ENCODE data around the gene CERS2.

GRCh38 chr1:150981177-150981804, 6.7 kb upstream of the CERS2 start:
- no peak for TF ChIP-seq CTCF (IDR thresholded peaks at IDR 0.05; ENCODE audit: low read length)
- no peak for TF ChIP-seq EZH2 (IDR thresholded peaks at IDR 0.05; ENCODE audit: borderline replicate concordance, low read length)

Data from OCI-LY1 (cell line).